ENCODE data around the gene UCHL3. TPM values are rescaled to one million over a fixed set of nuclear protein-coding genes. Genes with fewer than 3 reads are reported as not detected.
"Not testable (repeated sequence)": the region's sequence is repeated elsewhere in the genome, so short reads cannot be mapped to it uniquely, and the experiment has no call there.

The UCHL3 gene
- total and polyA plus RNA-seq, 11 donors = 16.3 to 72.1 (median 27.6) TPM

- WGBS, 4 donors = 94 to 100% (median 96%) methylated on average over 1 of the region's 1 CpG
- Histone ChIP-seq H3K36me3 (no peaks in the 10 kb centered on the region), H3K4me1 (peaks cover 0 to 11% (median 2%) of the 10 kb centered on the region in 12 donors), H3K9me3 (no peaks in the 10 kb centered on the region), H3K4me3 (no peak overlapping the region), H3K27ac (no peak overlapping the region), H3K27me3 (no peaks in the 10 kb centered on the region)
- intact Hi-C loops (cut with DNase I) = loop anchor here in 2 of 10 donors (10.0 kb wide), 2 partner anchors 57 to 167 kb away; partner anchors contain the start of gene TBC1D4 (in 1 of the 2)
- ATAC-seq (no peak), DNase-seq (no peak)
- TF ChIP-seq CTCF (IDR thresholded peaks at IDR 0.05) (no peak), POLR2A (IDR thresholded peaks at IDR 0.05) (no peak)
Measured at GRCh38 chr13:75541961-75542360, 7.6 kb upstream of the UCHL3 start.

GRCh38 chr13:75544681-75545330 lies 4.8 kb upstream of the UCHL3 start:
- TF ChIP-seq CTCF (IDR thresholded peaks at IDR 0.05) = no peak
- TF ChIP-seq POLR2A (IDR thresholded peaks at IDR 0.05) = no peak
- ATAC-seq = no peak
- Histone ChIP-seq H3K27me3 (no peaks in the 10 kb centered on the region), H3K4me1 (peaks cover 0 to 5% (median 0%) of the 10 kb centered on the region in 12 donors), H3K9me3 (no peaks in the 10 kb centered on the region), H3K27ac (no peak overlapping the region), H3K36me3 (no peaks in the 10 kb centered on the region), H3K4me3 (no peak overlapping the region)
- no peak for DNase-seq
- intact Hi-C loops (cut with DNase I) = loop anchor here in 8 of 10 donors (5.0 to 10.0 kb wide), 5 partner anchors 60 to 178 kb away; partner anchors contain the start of gene TBC1D4 (in 3 of the 8)
- 80 to 87% (median 83%) methylated on average over 10 of the region's 10 CpGs for WGBS, 4 donors

- not testable (repeated sequence) for H3K27ac ChIP-seq, H3K27me3 ChIP-seq, DNase-seq, H3K4me1 ChIP-seq, H3K36me3 ChIP-seq, H3K4me3 ChIP-seq, ATAC-seq, H3K9me3 ChIP-seq
- intact Hi-C loops (cut with DNase I) = loop anchor here in 8 of 10 donors (5.0 to 10.0 kb wide), 5 partner anchors 61 to 178 kb away; partner anchors contain the start of gene TBC1D4 (in 3 of the 8)
- 83 to 86% (median 85%) methylated on average over 14 of the region's 14 CpGs for WGBS, 4 donors
Measured at GRCh38 chr13:75545386-75545785, 4.2 kb upstream of the UCHL3 start.

GRCh38 chr13:75547917-75548316 lies 1.7 kb upstream of the UCHL3 start:
- Histone ChIP-seq H3K36me3 (no peaks in the 10 kb centered on the region), H3K27me3 (no peaks in the 10 kb centered on the region), H3K27ac (no peak overlapping the region), H3K9me3 (no peaks in the 10 kb centered on the region), H3K4me3 (no peak overlapping the region), H3K4me1 (peaks cover 0 to 16% (median 10%) of the 10 kb centered on the region in 12 donors)
- TF ChIP-seq POLR2A (IDR thresholded peaks at IDR 0.05) (no peak), CTCF (IDR thresholded peaks at IDR 0.05) (no peak)
- no peak for DNase-seq
- intact Hi-C loops (cut with DNase I) = loop anchor here in 8 of 10 donors (5.0 to 10.0 kb wide), 5 partner anchors 63 to 181 kb away; partner anchors contain the start of gene TBC1D4 (in 3 of the 8)
- 77 to 81% (median 80%) methylated on average over 3 of the region's 3 CpGs for WGBS, 4 donors
- no peak for ATAC-seq
